ENCODE results near the gene DPYSL5. TPM values are rescaled to one million over a fixed set of nuclear protein-coding genes. Genes with fewer than 3 reads are reported as not detected.

Gene DPYSL5
- total and polyA plus RNA-seq, 3 donors from 2014 or later, result 2.8 to 22.3 (median 5.5) TPM

- Histone ChIP-seq H3K36me3 (ENCODE audit: low read depth, missing control alignments) (no peaks in the 10 kb centered on the region), H3K4me1 (no peaks in the 10 kb centered on the region), H3K4me3 (no peak overlapping the region), H3K9me3 (no peaks in the 10 kb centered on the region), H3K27me3 (no peaks in the 10 kb centered on the region), H3K27ac (no peak overlapping the region)
- intact Hi-C loops (cut with DNase I; ENCODE audit: low total_unique reads), result no loop called here
- 87% methylated on average over 2 of the region's 2 CpGs for WGBS, 2 donors
- TF ChIP-seq POLR2A (IDR thresholded peaks at IDR 0.05), result no peak
- no peak for DNase-seq
These were observed 133.0 kb downstream of the DPYSL5 start for GRCh38 chr2:26980971-26981370.

GRCh38 chr2:26982102-26982742 lies 134.3 kb downstream of the DPYSL5 start:
- no peaks in the 10 kb centered on the region for H3K27me3 ChIP-seq
- WGBS, 2 donors, result 32 to 43% methylated on average over 2 of the region's 2 CpGs
- H3K9me3 ChIP-seq, result no peaks in the 10 kb centered on the region
- no peaks in the 10 kb centered on the region for H3K36me3 ChIP-seq (ENCODE audit: low read depth, missing control alignments)
- intact Hi-C loops (cut with DNase I; ENCODE audit: low total_unique reads), result no loop called here
- H3K4me3 ChIP-seq, result no peak overlapping the region
- no peak overlapping the region for H3K27ac ChIP-seq
- TF ChIP-seq POLR2A (IDR thresholded peaks at IDR 0.05), result no peak
- TF ChIP-seq CTCF (IDR thresholded peaks at IDR 0.05), result peak in 2 of 3 experiments; percentile 15 to 27
- DNase-seq, result peak; percentile 85
- no peaks in the 10 kb centered on the region for H3K4me1 ChIP-seq

- 82 to 93% methylated on average over 3 of the region's 3 CpGs for WGBS, 2 donors
- H3K27me3 ChIP-seq, result no peaks in the 10 kb centered on the region
These were observed 135.8 kb downstream of the DPYSL5 start for GRCh38 chr2:26983746-26984145.

DNA sequence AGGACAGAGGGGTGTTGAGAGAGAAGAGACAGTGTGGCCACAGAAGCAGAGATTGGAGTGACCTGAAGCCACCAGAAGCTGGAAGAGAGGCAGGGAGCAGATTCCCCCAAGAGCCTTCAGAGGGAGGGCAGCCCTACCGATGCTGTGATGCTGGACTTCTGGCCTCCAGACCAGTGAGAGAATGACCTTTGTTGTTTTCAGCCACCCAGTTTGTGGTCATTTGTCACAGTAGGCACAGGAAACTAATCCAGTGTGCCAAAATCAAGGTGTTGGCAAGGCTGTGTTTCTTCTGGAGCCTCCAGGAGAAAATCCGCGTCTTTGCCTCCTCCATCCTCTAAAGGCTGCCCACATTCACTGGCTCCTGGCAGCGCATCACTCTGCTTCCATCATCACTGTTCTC lies 137.9 kb downstream of the DPYSL5 start:
- no peaks in the 10 kb centered on the region for H3K36me3 ChIP-seq (ENCODE audit: low read depth, missing control alignments)
- no peak overlapping the region for H3K27ac ChIP-seq
- no peak for DNase-seq
- H3K27me3 ChIP-seq, result no peaks in the 10 kb centered on the region
- 87 to 97% methylated on average over 4 of the region's 4 CpGs for WGBS, 2 donors
- intact Hi-C loops (cut with DNase I; ENCODE audit: low total_unique reads), result no loop called here
- TF ChIP-seq POLR2A (IDR thresholded peaks at IDR 0.05) (no peak), CTCF (IDR thresholded peaks at IDR 0.05) (no peak)
- H3K9me3 ChIP-seq, result no peaks in the 10 kb centered on the region
- H3K4me3 ChIP-seq, result no peak overlapping the region
- H3K4me1 ChIP-seq, result no peaks in the 10 kb centered on the region

More at GRCh38 chr2:26983746-26984145, 135.8 kb downstream of the DPYSL5 start:
- Histone ChIP-seq H3K9me3 (no peaks in the 10 kb centered on the region), H3K4me3 (no peak overlapping the region), H3K4me1 (no peaks in the 10 kb centered on the region), H3K36me3 (ENCODE audit: low read depth, missing control alignments) (no peaks in the 10 kb centered on the region), H3K27ac (no peak overlapping the region)
- no peak for DNase-seq
- intact Hi-C loops (cut with DNase I; ENCODE audit: low total_unique reads), result no loop called here
- TF ChIP-seq POLR2A (IDR thresholded peaks at IDR 0.05), result no peak
- no peak for TF ChIP-seq CTCF (IDR thresholded peaks at IDR 0.05)

GRCh38 chr2:26986576-26986975 lies 138.6 kb downstream of the DPYSL5 start:
- no peaks in the 10 kb centered on the region for H3K36me3 ChIP-seq (ENCODE audit: low read depth, missing control alignments)
- DNase-seq, result no peak
- no peak overlapping the region for H3K27ac ChIP-seq
- H3K4me1 ChIP-seq, result no peaks in the 10 kb centered on the region
- no peak for TF ChIP-seq CTCF (IDR thresholded peaks at IDR 0.05)
- TF ChIP-seq POLR2A (IDR thresholded peaks at IDR 0.05), result no peak
- no peaks in the 10 kb centered on the region for H3K9me3 ChIP-seq
- intact Hi-C loops (cut with DNase I; ENCODE audit: low total_unique reads), result no loop called here
- 95 to 96% methylated on average over 5 of the region's 5 CpGs for WGBS, 2 donors
- H3K4me3 ChIP-seq, result no peak overlapping the region
- H3K27me3 ChIP-seq, result no peaks in the 10 kb centered on the region
